Tracheal epithelial cell (primary cell): ENCODE results near the gene CDRT4. TPM values are rescaled to one million over a fixed set of nuclear protein-coding genes. Genes with fewer than 3 reads are reported as not detected.

Experiments
- total RNA-seq: library from RNA; depleted of rRNA; stranded (reverse); fragments of >200 nt; gene quantifications from 2 replicates; pipeline ENCODE4 v1.2.1, GENCODE V29; 2014

Gene CDRT4
- total RNA-seq, result 0.24 and 0.43 TPM in 2 replicates

DNA sequence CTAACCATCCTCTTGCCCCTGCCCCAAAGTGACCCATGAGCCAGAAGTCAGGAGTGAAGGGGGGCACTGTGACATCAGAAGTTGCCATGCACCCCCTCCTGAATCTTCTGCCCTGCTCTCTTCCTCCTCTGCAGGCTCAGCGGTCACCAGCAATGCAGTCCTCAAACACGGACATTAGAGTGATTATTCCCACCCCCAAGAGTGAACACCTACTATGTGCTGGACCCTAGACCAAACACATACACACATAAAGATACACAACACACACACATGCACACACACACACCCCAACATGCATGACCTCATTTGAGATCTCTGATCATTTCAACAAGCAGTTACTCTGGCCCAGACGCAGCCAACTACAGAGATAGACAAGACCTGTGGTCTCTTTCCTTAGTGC is at the start of gene CDRT4:
CDRT4 (minus strand) TSS at position 30 of the 400 bp plus-strand sequence. CDS start 27,383 bp downstream, outside the sequence.

Other genes starting within 250 kb of the CDRT4 start
- gene PMP22, start 202.3 kb downstream of the CDRT4 start, total RNA-seq, result 0.48 TPM in 1 of 2 replicates, not detected in the other
- not detected in 2 replicates for gene TEKT3, start 126.0 kb downstream of the CDRT4 start, total RNA-seq
- 6.4 and 14.5 TPM in 2 replicates for gene TVP23C, start 95.9 kb upstream of the CDRT4 start, total RNA-seq
- gene FBXW10B, start 152.1 kb upstream of the CDRT4 start, total RNA-seq, result 1.4 TPM in 1 of 2 replicates, not detected in the other
- gene TRIM16, start 216.7 kb upstream of the CDRT4 start, total RNA-seq, result 60.3 and 147 TPM in 2 replicates
- gene ZNF286A, start 232.1 kb upstream of the CDRT4 start, total RNA-seq, result 19.6 and 33.7 TPM in 2 replicates